ENCODE results near the gene CRELD1.

GRCh38 chr3:9909221-9910013 lies 24.2 kb upstream of the CRELD1 start:
- TF ChIP-seq CTCF (IDR thresholded peaks at IDR 0.05) (no peak), POLR2A (IDR thresholded peaks at IDR 0.05) (no peak)

Measured in esophagus squamous epithelium (tissue), 4 donors.